ENCODE data around the gene NF1. TPM values are rescaled to one million over a fixed set of nuclear protein-coding genes. Genes with fewer than 3 reads are reported as not detected.
"Not testable (repeated sequence)": the region's sequence is repeated elsewhere in the genome, so short reads cannot be mapped to it uniquely, and the experiment has no call there.

The NF1 gene
- total RNA-seq, 2 experiments from 2014 or later = 22.1 to 26.2 TPM

- H3K4me3 Mint-ChIP-seq = no peak overlapping the region
- H3K9me3 Mint-ChIP-seq (ENCODE audit: low read depth) = no peaks in the 10 kb centered on the region
- H3K36me3 Mint-ChIP-seq (ENCODE audit: low read depth) = no peaks in the 10 kb centered on the region
- CTCF ChIA-PET = interaction anchor here (1.0 to 2.0 kb wide), 4 partner anchors 10 to 275 kb away, joined by 3 to 6 read pairs (median 4); no protein-coding TSS in a partner anchor
- ATAC-seq (no peak), DNase-seq (no peak)
- no peak overlapping the region for H3K27ac Mint-ChIP-seq
- no peaks in the 10 kb centered on the region for H3K27me3 Mint-ChIP-seq
- POLR2A ChIA-PET = no interaction called here
- peaks cover 22% of the 10 kb centered on the region for H3K4me1 Mint-ChIP-seq
- intact Hi-C loops (cut with DNase I, micrococcal nuclease) = loop anchor here (5.0 kb wide), 2 partner anchors 362 to 402 kb away; partner anchors contain the start of gene RNF135 (in 1 of the 2)
These were observed 279.7 kb downstream of the NF1 start for GRCh38 chr17:31374503-31374902.

- H3K27ac Mint-ChIP-seq = no peak overlapping the region
- intact Hi-C loops (cut with DNase I, micrococcal nuclease) = no loop called here
- H3K4me3 Mint-ChIP-seq = no peak overlapping the region
- CTCF ChIA-PET = interaction anchor here (0.7 to 3.3 kb wide), 3 partner anchors 10 to 223 kb away, joined by 3 to 17 read pairs (median 3); no protein-coding TSS in a partner anchor
- no peak for ATAC-seq
- POLR2A ChIA-PET = interaction anchor here (0.6 kb wide), 1 partner anchor 82 kb away, joined by 5 read pairs; no protein-coding TSS in a partner anchor
- H3K36me3 Mint-ChIP-seq (ENCODE audit: low read depth) = no peaks in the 10 kb centered on the region
- no peak for DNase-seq
- no peaks in the 10 kb centered on the region for H3K4me1 Mint-ChIP-seq
- no peaks in the 10 kb centered on the region for H3K27me3 Mint-ChIP-seq
- H3K9me3 Mint-ChIP-seq (ENCODE audit: low read depth) = no peaks in the 10 kb centered on the region
These were observed 283.9 kb downstream of the NF1 start for GRCh38 chr17:31378638-31379037.

DNA sequence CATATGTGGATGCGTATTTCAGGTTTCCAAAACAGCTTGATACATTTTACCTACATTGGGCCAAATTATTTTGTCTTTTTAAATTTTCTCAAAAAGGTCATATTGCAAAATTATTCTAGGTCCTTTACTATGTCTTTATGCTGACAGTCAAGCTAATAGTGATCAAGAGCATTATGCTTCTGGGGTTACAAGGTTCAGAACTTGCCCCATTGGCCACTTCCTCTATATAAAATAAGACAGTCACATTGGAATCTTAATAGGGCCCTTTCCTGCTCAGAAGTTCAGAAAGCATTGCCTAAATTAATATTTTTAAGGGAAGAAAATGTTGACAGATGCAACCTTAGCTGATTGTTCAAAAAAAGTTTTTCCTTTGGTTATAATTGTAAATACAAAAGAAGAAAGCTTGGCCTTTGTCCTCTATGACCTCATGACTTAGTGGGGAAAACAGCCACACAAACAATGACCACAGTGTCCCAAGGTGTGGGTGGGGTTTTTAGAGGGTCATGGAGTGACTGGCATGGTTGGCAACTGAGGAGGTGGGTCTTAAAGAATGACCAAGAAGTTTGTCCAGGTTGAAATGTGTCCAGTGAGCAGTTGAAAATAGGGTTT, 284.9 kb downstream of the NF1 start:
- ChIA-PET CTCF (interaction anchor here (0.6 to 3.3 kb wide), 2 partner anchors 9 to 28 kb away, joined by 3 to 17 read pairs; no protein-coding TSS in a partner anchor), POLR2A (no interaction called here)
- H3K36me3 Mint-ChIP-seq (ENCODE audit: low read depth) = no peaks in the 10 kb centered on the region
- H3K27ac Mint-ChIP-seq = no peak overlapping the region
- no peaks in the 10 kb centered on the region for H3K9me3 Mint-ChIP-seq (ENCODE audit: low read depth)
- H3K4me3 Mint-ChIP-seq = no peak overlapping the region
- no peaks in the 10 kb centered on the region for H3K27me3 Mint-ChIP-seq
- H3K4me1 Mint-ChIP-seq = no peaks in the 10 kb centered on the region
- no peak for ATAC-seq
- intact Hi-C loops (cut with DNase I, micrococcal nuclease) = no loop called here
- no peak for DNase-seq

GRCh38 chr17:31381165-31381668, 286.4 kb downstream of the NF1 start:
- Mint-ChIP-seq H3K27me3 (no peaks in the 10 kb centered on the region), H3K9me3 (ENCODE audit: low read depth) (no peaks in the 10 kb centered on the region), H3K4me3 (no peak overlapping the region), H3K36me3 (ENCODE audit: low read depth) (no peaks in the 10 kb centered on the region), H3K4me1 (no peaks in the 10 kb centered on the region), H3K27ac (no peak overlapping the region)
- DNase-seq = no peak
- CTCF ChIA-PET = no interaction called here
- intact Hi-C loops (cut with DNase I, micrococcal nuclease) = no loop called here
- POLR2A ChIA-PET = no interaction called here
- ATAC-seq = no peak

DNA sequence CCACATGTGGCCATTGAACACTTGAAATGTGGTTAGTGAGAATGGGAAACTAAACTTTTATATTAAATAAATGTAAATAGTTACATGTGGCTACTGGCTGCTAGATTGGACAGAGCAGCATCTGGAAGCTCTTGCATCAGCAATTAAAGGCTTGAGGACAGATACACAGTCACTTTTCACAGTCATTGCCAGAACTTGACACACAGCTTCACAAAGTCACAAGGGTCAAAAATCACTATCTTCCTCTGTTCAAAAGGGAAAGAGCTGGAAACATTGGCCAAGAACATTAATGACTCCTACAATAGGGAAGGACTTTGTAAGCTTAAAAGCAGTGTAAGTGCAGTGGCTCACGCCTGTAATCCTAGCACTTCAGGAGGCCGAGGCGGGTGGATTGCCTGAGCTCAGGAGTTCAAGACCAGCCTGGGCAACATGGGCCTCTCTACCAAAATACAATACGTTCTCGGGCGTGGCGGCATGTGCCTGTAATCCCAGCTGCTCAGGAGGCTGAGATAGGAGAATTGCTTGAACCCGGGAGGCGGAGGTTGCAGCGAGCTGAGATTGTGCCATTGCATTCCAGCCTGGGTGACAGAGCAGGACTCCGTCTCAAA, 288.0 kb downstream of the NF1 start:
- H3K36me3 Mint-ChIP-seq (ENCODE audit: low read depth); H3K27ac Mint-ChIP-seq; DNase-seq; H3K4me3 Mint-ChIP-seq; H3K27me3 Mint-ChIP-seq; H3K9me3 Mint-ChIP-seq (ENCODE audit: low read depth); intact Hi-C loops (cut with DNase I, micrococcal nuclease); ATAC-seq; H3K4me1 Mint-ChIP-seq: not testable (repeated sequence)
- CTCF ChIA-PET = interaction anchor here (0.6 to 1.5 kb wide), 5 partner anchors 11 to 329 kb away, joined by 3 read pairs; no protein-coding TSS in a partner anchor
- POLR2A ChIA-PET = interaction anchor here (0.6 kb wide), 1 partner anchor 80 kb away, joined by 5 read pairs; no protein-coding TSS in a partner anchor

DNA sequence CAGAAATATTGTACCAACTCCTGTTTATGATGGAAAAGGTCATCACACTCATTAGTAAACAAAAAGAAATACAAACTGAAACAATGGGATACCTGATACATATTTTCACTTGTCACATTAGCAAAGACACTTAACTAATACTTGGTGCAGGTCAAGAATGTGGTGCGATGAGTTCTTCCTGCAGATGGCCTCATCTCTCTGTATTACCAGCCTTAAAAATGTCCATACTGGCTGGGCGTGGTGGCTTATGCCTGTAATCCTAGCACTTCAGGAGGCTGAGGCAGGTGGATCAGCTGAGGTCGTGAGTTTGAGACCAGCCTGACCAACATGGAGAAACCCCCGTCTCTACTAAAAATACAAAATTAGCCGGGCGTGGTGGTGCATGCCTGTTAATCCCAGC, 288.7 kb downstream of the NF1 start:
- DNase-seq; ATAC-seq; H3K27me3 Mint-ChIP-seq; H3K4me3 Mint-ChIP-seq; intact Hi-C loops (cut with DNase I, micrococcal nuclease); H3K9me3 Mint-ChIP-seq (ENCODE audit: low read depth); H3K27ac Mint-ChIP-seq; H3K36me3 Mint-ChIP-seq (ENCODE audit: low read depth); H3K4me1 Mint-ChIP-seq; POLR2A ChIA-PET: not testable (repeated sequence)
- CTCF ChIA-PET = interaction anchor here (0.7 to 1.5 kb wide), 2 partner anchors 12 to 329 kb away, joined by 3 read pairs; no protein-coding TSS in a partner anchor

DNA sequence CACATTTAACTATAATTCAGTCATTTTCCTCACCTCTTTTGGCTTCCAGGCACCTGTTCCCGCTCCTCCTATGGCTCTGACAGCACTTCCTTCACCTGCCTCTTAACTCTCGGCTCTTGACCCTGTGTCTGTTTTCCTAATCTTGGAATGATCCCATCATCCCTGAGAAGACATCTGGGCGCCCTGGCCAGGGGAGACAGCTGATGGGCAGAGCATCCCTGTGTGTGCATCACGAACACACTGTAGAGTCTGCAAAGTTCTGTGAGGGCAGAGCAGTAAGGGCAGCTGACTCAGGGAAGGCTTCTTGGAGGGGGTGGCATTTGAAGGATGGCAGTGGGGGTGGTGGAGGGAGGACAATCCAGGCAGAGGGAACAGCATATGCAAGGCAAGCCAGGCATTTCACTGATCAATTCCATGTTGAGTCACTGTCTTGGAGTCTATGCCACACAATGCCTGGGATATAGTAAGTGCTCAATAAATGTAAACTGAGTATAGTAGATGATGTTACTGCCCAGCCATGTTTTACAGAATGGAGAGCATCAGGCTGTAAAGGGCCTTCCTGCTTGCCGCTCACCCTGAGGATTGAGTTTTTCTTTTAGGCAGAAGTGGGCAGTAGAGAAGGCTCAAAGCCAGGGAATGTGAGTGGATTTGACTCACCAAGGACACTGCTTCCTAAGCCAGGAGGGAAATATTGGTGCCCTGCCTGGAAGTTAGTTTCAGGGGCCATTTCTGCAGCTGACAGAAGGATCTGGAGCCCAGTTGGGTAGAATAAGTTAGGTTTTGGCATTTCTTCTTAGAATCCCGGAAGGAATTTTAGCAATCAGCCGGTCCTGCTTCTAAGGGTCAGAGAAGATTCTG, 290.9 kb downstream of the NF1 start:
- no peak for DNase-seq
- no peak overlapping the region for H3K4me3 Mint-ChIP-seq
- intact Hi-C loops (cut with DNase I, micrococcal nuclease) = no loop called here
- CTCF ChIA-PET = interaction anchor here (0.8 to 2.0 kb wide), 4 partner anchors 11 to 149 kb away, joined by 3 to 6 read pairs (median 4); no protein-coding TSS in a partner anchor
- H3K36me3 Mint-ChIP-seq (ENCODE audit: low read depth) = no peaks in the 10 kb centered on the region
- H3K4me1 Mint-ChIP-seq = no peaks in the 10 kb centered on the region
- peaks cover 9% of the 10 kb centered on the region for H3K27me3 Mint-ChIP-seq
- POLR2A ChIA-PET = no interaction called here
- H3K9me3 Mint-ChIP-seq (ENCODE audit: low read depth) = no peaks in the 10 kb centered on the region
- ATAC-seq = no peak
- no peak overlapping the region for H3K27ac Mint-ChIP-seq

DNA sequence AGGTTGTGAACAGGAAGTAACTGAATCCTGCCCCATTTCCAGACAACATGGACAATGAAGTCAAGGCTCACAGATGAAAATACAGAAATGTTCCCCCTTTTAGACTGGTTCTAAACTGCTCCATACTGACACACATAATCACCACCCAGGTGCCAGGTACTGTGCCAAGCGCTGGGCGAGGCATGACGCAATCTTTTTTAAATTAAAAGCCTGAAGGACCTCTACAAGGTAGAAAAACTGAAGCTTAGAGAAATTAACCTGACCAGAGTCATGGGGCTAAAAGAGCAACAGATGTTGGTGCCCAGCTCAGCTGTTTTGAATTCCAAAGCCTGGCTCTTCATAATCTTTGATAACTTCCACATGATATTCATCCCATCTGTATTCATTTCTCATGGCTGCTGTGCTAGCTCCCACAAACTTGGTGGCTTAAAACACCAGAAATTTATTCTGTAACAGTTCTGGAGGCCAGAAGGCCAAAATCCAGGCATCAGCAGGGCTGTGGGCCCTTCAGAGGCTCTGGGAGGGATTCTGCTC, 291.8 kb downstream of the NF1 start:
- DNase-seq (no peak), ATAC-seq (no peak)
- intact Hi-C loops (cut with DNase I, micrococcal nuclease) = no loop called here
- Mint-ChIP-seq H3K27me3 (peaks cover 9% of the 10 kb centered on the region), H3K4me1 (no peaks in the 10 kb centered on the region), H3K36me3 (ENCODE audit: low read depth) (no peaks in the 10 kb centered on the region), H3K9me3 (ENCODE audit: low read depth) (no peaks in the 10 kb centered on the region), H3K27ac (no peak overlapping the region), H3K4me3 (no peak overlapping the region)
- CTCF ChIA-PET = interaction anchor here (0.8 kb wide), 1 partner anchor 11 kb away, joined by 3 read pairs; no protein-coding TSS in a partner anchor
- POLR2A ChIA-PET = no interaction called here

- CTCF ChIA-PET = interaction anchor here (0.9 to 2.8 kb wide), 3 partner anchors 9 to 143 kb away, joined by 4 to 17 read pairs (median 15); no protein-coding TSS in a partner anchor
- DNase-seq = no peak
These were observed 292.7 kb downstream of the NF1 start for GRCh38 chr17:31387438-31387837.

DNA sequence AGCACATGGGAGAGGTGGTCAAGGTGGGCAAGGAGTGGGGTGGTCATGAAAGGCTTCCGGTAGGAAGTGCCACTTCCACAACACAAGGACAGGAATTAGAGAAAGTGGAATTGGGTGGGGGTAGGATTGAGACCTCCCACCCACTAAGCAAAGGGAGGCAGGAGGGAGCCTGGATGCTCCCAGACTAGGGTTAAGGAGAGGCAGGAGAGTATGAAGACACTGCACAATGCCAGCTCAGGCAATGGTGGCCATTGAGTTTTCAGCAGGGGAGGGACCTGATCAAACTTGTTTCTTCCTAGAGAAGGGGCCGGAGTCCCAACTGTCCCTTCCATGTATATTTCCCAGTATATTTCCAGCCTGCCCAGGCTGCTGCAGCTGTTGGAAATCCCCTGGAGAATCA, 293.6 kb downstream of the NF1 start:
- no peak overlapping the region for H3K4me3 Mint-ChIP-seq
- H3K27ac Mint-ChIP-seq = no peak overlapping the region
- CTCF ChIA-PET = interaction anchor here (0.6 to 2.8 kb wide), 5 partner anchors 10 to 154 kb away, joined by 3 to 17 read pairs (median 9); no protein-coding TSS in a partner anchor
- ATAC-seq (no peak), DNase-seq (no peak)
- POLR2A ChIA-PET = no interaction called here
- H3K4me1 Mint-ChIP-seq = peaks cover 3% of the 10 kb centered on the region
- H3K9me3 Mint-ChIP-seq (ENCODE audit: low read depth) = no peaks in the 10 kb centered on the region
- H3K36me3 Mint-ChIP-seq (ENCODE audit: low read depth) = no peaks in the 10 kb centered on the region
- intact Hi-C loops (cut with DNase I, micrococcal nuclease) = loop anchor here in 1 of 2 experiments (2.0 kb wide), 2 partner anchors 128 to 454 kb away; no protein-coding TSS in a partner anchor
- peaks cover 21% of the 10 kb centered on the region for H3K27me3 Mint-ChIP-seq

More at GRCh38 chr17:31387438-31387837, 292.7 kb downstream of the NF1 start:
- POLR2A ChIA-PET = no interaction called here
- Mint-ChIP-seq H3K27me3 (peaks cover 13% of the 10 kb centered on the region), H3K36me3 (ENCODE audit: low read depth) (no peaks in the 10 kb centered on the region), H3K4me1 (peaks cover under 1% of the 10 kb centered on the region), H3K4me3 (no peak overlapping the region), H3K27ac (no peak overlapping the region), H3K9me3 (ENCODE audit: low read depth) (no peaks in the 10 kb centered on the region)
- ATAC-seq = no peak
- intact Hi-C loops (cut with DNase I, micrococcal nuclease) = no loop called here

All from activated CD4-positive, alpha-beta T cell treated with anti-CD3 and anti-CD28 coated beads for 36 hours (primary cell).